Suprapubic skin (tissue), 4 donors: Measurements from ENCODE around the gene CACNA1G. TPM values are rescaled to one million over a fixed set of nuclear protein-coding genes. Genes with fewer than 3 reads are reported as not detected.
A peak's percentile ranks its signal among the peaks of the same experiment; 100 is the strongest.

Experiments used
- DNase-seq, 2 donors: peaks; one replicate each; pipeline ENCODE4 v3.0.0-alpha.2; 2019; ENCODE audit warnings: low spot score in 2 of 2
- H3K27ac ChIP-seq: fragments of 200-600 bp; sonication (generic); one replicate; pipeline ENCODE4 v1.5.1; 2019
- H3K27me3 ChIP-seq: fragments of 200-600 bp; sonication (generic); one replicate; pipeline ENCODE4 v1.5.1; 2019
- H3K36me3 ChIP-seq: fragments of 200-600 bp; sonication (generic); one replicate; pipeline ENCODE4 v1.5.1; 2019
- H3K4me1 ChIP-seq: fragments of 200-600 bp; sonication (generic); one replicate; pipeline ENCODE4 v1.5.1; 2019
- H3K4me3 ChIP-seq: fragments of 200-600 bp; sonication (generic); one replicate; pipeline ENCODE4 v1.5.1; 2019; ENCODE audit warnings: mild to moderate bottlenecking
- H3K9me3 ChIP-seq: fragments of 200-600 bp; sonication (generic); one replicate; pipeline ENCODE4 v1.5.1; 2019
- CTCF ChIP-seq, 2 donors: fragments of 200-600 bp in 1 of 2; fragments of 450-650 bp in 1 of 2; sonication (generic) in 1 of 2; IDR thresholded peaks; one replicate each; pipeline ENCODE4 v1.5.1; 2016 to 2019; ENCODE audit warnings: antibody characterized with exemption in 2 of 2, mild to moderate bottlenecking in 1 of 2, moderate library complexity in 1 of 2
- EP300 ChIP-seq: sonication (generic); formaldehyde crosslinking; IDR thresholded peaks from one replicate; pipeline ENCODE4 v1.6.1; 2017; ENCODE audit warnings: antibody characterized with exemption
- POLR2A ChIP-seq, 2 donors: fragments of 450-650 bp; IDR thresholded peaks; one replicate each; pipeline ENCODE4 v1.6.1; 2017; ENCODE audit warnings: antibody characterized with exemption in 2 of 2, mild to moderate bottlenecking in 2 of 2, moderate library complexity in 2 of 2
- POLR2AphosphoS5 ChIP-seq, 3 donors: sonication (generic); formaldehyde crosslinking; IDR thresholded peaks; one replicate each; pipeline ENCODE4 v1.6.1; 2017; ENCODE audit warnings: antibody characterized with exemption in 3 of 3
- WGBS: methylation state at CpG from one replicate; pipeline ENCODE4 v1.1.5; 2018; 5-methylcytosine and 5-hydroxymethylcytosine counted together
- total RNA-seq, 4 donors: library from RNA; depleted of rRNA; stranded (reverse); fragments of >200 nt; gene quantifications; one replicate each; pipeline ENCODE4 v1.1.0, GENCODE V29; 2016

CACNA1G gene
- total RNA-seq, 4 donors from 2014 or later, result 1.1 to 9.9 (median 2.7) TPM

GRCh38 chr17:50638966-50639713, 78.6 kb downstream of the CACNA1G start:
- no peaks in the 10 kb centered on the region for H3K36me3 ChIP-seq
- WGBS, result 17% methylated on average over 5 of the region's 9 CpGs
- no peak overlapping the region for H3K4me3 ChIP-seq
- peaks cover 59% of the 10 kb centered on the region for H3K4me1 ChIP-seq
- H3K9me3 ChIP-seq, result no peaks in the 10 kb centered on the region
- H3K27ac ChIP-seq, result no peak overlapping the region
- TF ChIP-seq CTCF (IDR thresholded peaks at IDR 0.05) (no peak), POLR2A (IDR thresholded peaks at IDR 0.05) (no peak), EP300 (no peak), POLR2AphosphoS5 (IDR thresholded peaks at IDR 0.05) (no peak)
- peak; percentile 89 to 92 for DNase-seq
- H3K27me3 ChIP-seq, result no peaks in the 10 kb centered on the region

GRCh38 chr17:50640686-50641351, 80.3 kb downstream of the CACNA1G start:
- Histone ChIP-seq H3K4me1 (peaks cover 42% of the 10 kb centered on the region), H3K36me3 (no peaks in the 10 kb centered on the region), H3K4me3 (no peak overlapping the region), H3K27ac (no peak overlapping the region), H3K9me3 (no peaks in the 10 kb centered on the region), H3K27me3 (no peaks in the 10 kb centered on the region)
- 66% methylated on average over 10 of the region's 12 CpGs for WGBS
- no peak for TF ChIP-seq CTCF (IDR thresholded peaks at IDR 0.05)
- no peak for DNase-seq

- no peak overlapping the region for H3K4me3 ChIP-seq
- H3K4me1 ChIP-seq, result peaks cover 42% of the 10 kb centered on the region
- WGBS, result 67% methylated on average over 3 of the region's 3 CpGs
- no peak for DNase-seq
- H3K9me3 ChIP-seq, result no peaks in the 10 kb centered on the region
- H3K36me3 ChIP-seq, result no peaks in the 10 kb centered on the region
- no peaks in the 10 kb centered on the region for H3K27me3 ChIP-seq
- no peak overlapping the region for H3K27ac ChIP-seq
- no peak for TF ChIP-seq POLR2AphosphoS5 (IDR thresholded peaks at IDR 0.05)
- no peak for TF ChIP-seq CTCF (IDR thresholded peaks at IDR 0.05)
- no peak for TF ChIP-seq EP300
- no peak for TF ChIP-seq POLR2A (IDR thresholded peaks at IDR 0.05)
Measured at GRCh38 chr17:50641357-50641756, 80.8 kb downstream of the CACNA1G start.

- TF ChIP-seq CTCF (IDR thresholded peaks at IDR 0.05) (no peak), POLR2A (IDR thresholded peaks at IDR 0.05) (no peak), POLR2AphosphoS5 (IDR thresholded peaks at IDR 0.05) (no peak), EP300 (no peak)
- no peak overlapping the region for H3K27ac ChIP-seq
- no peaks in the 10 kb centered on the region for H3K27me3 ChIP-seq
- H3K4me3 ChIP-seq, result no peak overlapping the region
- H3K4me1 ChIP-seq, result peaks cover 42% of the 10 kb centered on the region
- no peaks in the 10 kb centered on the region for H3K36me3 ChIP-seq
- DNase-seq, result no peak
- WGBS, result 91% methylated on average over 14 of the region's 15 CpGs
- H3K9me3 ChIP-seq, result no peaks in the 10 kb centered on the region
Measured at GRCh38 chr17:50642071-50642721, 81.7 kb downstream of the CACNA1G start.
